ENCODE measurements around the gene NDUFB1.

- TF ChIP-seq CTCF (IDR thresholded peaks at IDR 0.05; ENCODE audit: poor library complexity) = no peak
- no peak for TF ChIP-seq EZH2 (IDR thresholded peaks at IDR 0.05; ENCODE audit: borderline replicate concordance)
- no peak for TF ChIP-seq EZH2phosphoT487 (IDR thresholded peaks at IDR 0.05; ENCODE audit: low read depth, severe bottlenecking, unreplicated experiment)
These were observed 22.5 kb upstream of the NDUFB1 start for GRCh38 chr14:92143962-92144361.
